Measurements from ENCODE around the gene METTL16. TPM values are rescaled to one million over a fixed set of nuclear protein-coding genes. Genes with fewer than 3 reads are reported as not detected.

METTL16 gene
- total and polyA plus RNA-seq, 9 of the 15 experiments (the other 6 are each of a cell fraction or from before 2014, with no cell fraction given): 12.1 to 30.5 (median 19.8) TPM

DNA sequence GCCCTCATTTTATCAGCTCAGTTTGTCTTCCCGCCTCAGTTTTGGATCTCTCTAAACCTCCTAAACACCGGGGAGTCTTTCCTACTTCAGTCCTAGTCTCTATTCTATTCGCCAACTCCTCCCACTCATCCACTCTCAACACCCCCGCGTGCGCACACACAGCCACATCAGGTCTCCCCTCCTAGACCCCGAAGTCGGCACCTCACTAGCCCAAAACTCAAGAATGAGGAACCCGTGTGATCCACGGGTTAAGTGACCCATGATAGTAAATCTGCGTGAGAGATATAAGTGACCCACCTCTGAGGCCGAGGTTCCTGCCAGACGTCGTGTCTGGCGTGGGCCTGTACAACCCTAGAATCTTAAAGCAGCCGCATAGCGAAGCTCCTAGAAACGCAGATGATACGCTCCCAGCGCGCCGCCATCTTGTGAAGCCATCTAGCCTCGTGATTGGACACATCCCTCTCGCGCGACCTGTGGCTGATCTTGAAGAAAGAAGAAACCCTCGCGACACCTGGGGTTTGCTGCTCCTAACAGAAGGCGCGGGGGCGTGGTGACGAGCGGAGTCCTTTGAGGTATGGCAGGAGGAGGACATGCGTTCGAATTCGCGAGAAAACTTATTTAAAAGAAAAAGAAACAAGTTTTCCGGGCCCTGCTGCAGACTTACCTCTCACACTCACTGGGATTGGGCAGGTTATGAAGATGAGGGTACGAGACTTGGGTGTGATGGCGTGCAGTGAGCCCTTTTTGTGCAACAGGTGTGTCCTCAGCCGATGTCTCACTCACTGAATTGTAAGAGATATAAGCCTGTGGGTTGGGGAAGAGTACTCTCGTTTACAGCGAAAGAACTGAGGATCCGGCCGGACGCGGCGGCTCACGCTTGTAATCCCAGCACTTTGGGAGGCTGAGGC, at the start of gene METTL16 (continued):
- no peak for TF ChIP-seq ZBTB40 (IDR thresholded peaks at IDR 0.05)
- TF ChIP-seq ZBTB40 (CRISPR knock-in tag; IDR thresholded peaks at IDR 0.05): no peak
- TF ChIP-seq SOX6 (IDR thresholded peaks at IDR 0.05): no peak
- no peak for TF ChIP-seq KLF16 (IDR thresholded peaks at IDR 0.05)
- TF ChIP-seq EGR1 (conservative IDR thresholded peaks at IDR 0.05): peak; percentile 85
- TF ChIP-seq, protein P1, sequence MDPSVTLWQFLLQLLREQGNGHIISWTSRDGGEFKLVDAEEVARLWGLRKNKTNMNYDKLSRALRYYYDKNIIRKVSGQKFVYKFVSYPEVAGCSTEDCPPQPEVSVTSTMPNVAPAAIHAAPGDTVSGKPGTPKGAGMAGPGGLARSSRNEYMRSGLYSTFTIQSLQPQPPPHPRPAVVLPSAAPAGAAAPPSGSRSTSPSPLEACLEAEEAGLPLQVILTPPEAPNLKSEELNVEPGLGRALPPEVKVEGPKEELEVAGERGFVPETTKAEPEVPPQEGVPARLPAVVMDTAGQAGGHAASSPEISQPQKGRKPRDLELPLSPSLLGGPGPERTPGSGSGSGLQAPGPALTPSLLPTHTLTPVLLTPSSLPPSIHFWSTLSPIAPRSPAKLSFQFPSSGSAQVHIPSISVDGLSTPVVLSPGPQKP (CRISPR knock-in tag; IDR thresholded peaks at IDR 0.05): no peak
- TF ChIP-seq POLR3G (IDR thresholded peaks at IDR 0.05; ENCODE audit: extremely low read depth, insufficient read length, insufficient replicate concordance): no peak
- TF ChIP-seq, protein P2, sequence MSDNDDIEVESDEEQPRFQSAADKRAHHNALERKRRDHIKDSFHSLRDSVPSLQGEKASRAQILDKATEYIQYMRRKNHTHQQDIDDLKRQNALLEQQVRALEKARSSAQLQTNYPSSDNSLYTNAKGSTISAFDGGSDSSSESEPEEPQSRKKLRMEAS (CRISPR knock-in tag; IDR thresholded peaks at IDR 0.05): peak; percentile 67; the same call in 1 of the 2 replicates
- no peak for TF ChIP-seq GTF2A2 (tag; IDR thresholded peaks at IDR 0.05)
- TF ChIP-seq PURB (CRISPR knock-in tag; IDR thresholded peaks at IDR 0.05; ENCODE audit: low read depth): no peak
- no peak for TF ChIP-seq ZNF507 (tag; conservative IDR thresholded peaks at IDR 0.05)
- no peak for TF ChIP-seq STAG1 (CRISPR knock-in tag; IDR thresholded peaks at IDR 0.05; ENCODE audit: borderline replicate concordance)
- TF ChIP-seq EHMT2 (IDR thresholded peaks at IDR 0.05): no peak
- TF ChIP-seq TOE1 (IDR thresholded peaks at IDR 0.05; ENCODE audit: borderline replicate concordance): no peak
- no peak for TF ChIP-seq TOE1 (CRISPR knock-in tag; IDR thresholded peaks at IDR 0.05; ENCODE audit: borderline replicate concordance, low read depth)
- TF ChIP-seq ATF1 (CRISPR knock-in tag; IDR thresholded peaks at IDR 0.05): no peak
- TF ChIP-seq ATF1 (tag; IDR thresholded peaks at IDR 0.05): peak; percentile 52
- no peak for TF ChIP-seq ZFPM2 (CRISPR knock-in tag; IDR thresholded peaks at IDR 0.05)
- no peak for TF ChIP-seq ZNF24 (IDR thresholded peaks at IDR 0.05)
- peak; percentile 65 for TF ChIP-seq POLR2B (IDR thresholded peaks at IDR 0.05; ENCODE audit: low read depth, partially characterized antibody)
- TF ChIP-seq ZNF354B (CRISPR knock-in tag; IDR thresholded peaks at IDR 0.05): no peak

Data from K562 (cell line).